CD4-positive, alpha-beta T cell (primary cell): ENCODE measurements around the gene ZNF586. TPM values are rescaled to one million over a fixed set of nuclear protein-coding genes. Genes with fewer than 3 reads are reported as not detected.

Source experiments
- ATAC-seq: fragments of 200-7000 bp; cut with Tn5 transposase; one replicate; pipeline ENCODE4 v1.10.0; 2022; ENCODE audit warnings: mild to moderate bottlenecking; ENCODE audit not compliant: poor library complexity
- CTCF ChIA-PET: fragments of 350-600 bp; sonication (Branson Sonifier 250); formaldehyde crosslinking; loops from one replicate; lab custom pipeline; 2021; ENCODE audit warnings: antibody characterized with exemption, inconsistent platforms; lab: Charles Lee
- POLR2A ChIA-PET: fragments of 350-600 bp; sonication (Branson Sonifier 250); formaldehyde crosslinking; loops from one replicate; lab custom pipeline; 2021; ENCODE audit warnings: antibody characterized with exemption, inconsistent platforms; lab: Charles Lee
- DNase-seq, 14 experiments: peaks; one replicate each; pipeline ENCODE4 v3.0.0-alpha.2; 2013 to 2020; ENCODE audit warnings: mixed read lengths in 2 of 14
- H3K27ac ChIP-seq, 2 donors: one replicate each; pipeline versions ENCODE4 v1.5.1 to v1.7.0; 2013; ENCODE audit warnings: low read length in 2 of 2, low read depth in 1 of 2, mild to moderate bottlenecking in 1 of 2
- H3K27me3 ChIP-seq, 2 experiments: 1 replicate in 1 of 2; 2 replicates in 1 of 2; pipeline versions ENCODE4 v1.6.1 to v1.7.0; 2013; ENCODE audit warnings: low read length in 2 of 2, control low read depth in 1 of 2, mild to moderate bottlenecking in 1 of 2, moderate library complexity in 1 of 2; ENCODE audit not compliant: insufficient read depth in 2 of 2, control insufficient read depth in 1 of 2
- H3K36me3 ChIP-seq: one replicate; pipeline ENCODE4 v1.6.1; 2013; ENCODE audit warnings: low read length, control low read depth; ENCODE audit not compliant: insufficient read depth
- H3K4me1 ChIP-seq: one replicate; pipeline ENCODE4 v1.6.1; 2013; ENCODE audit warnings: low read length, control low read depth; ENCODE audit not compliant: insufficient read depth
- H3K4me3 ChIP-seq: one replicate; pipeline ENCODE4 v1.5.1; 2013; ENCODE audit warnings: mild to moderate bottlenecking, low read length, moderate library complexity
- H3K9me3 ChIP-seq, 2 experiments: 1 replicate in 1 of 2; 2 replicates in 1 of 2; pipeline versions ENCODE4 v1.6.1 to v1.7.0; 2013; ENCODE audit warnings: low read length in 2 of 2, mild to moderate bottlenecking in 2 of 2, control low read depth in 1 of 2, moderate library complexity in 1 of 2; ENCODE audit not compliant: control insufficient read depth in 1 of 2, insufficient read depth in 1 of 2
- H3K27ac Mint-ChIP-seq: one replicate; pipeline ENCODE4 v1.8.0; 2020; ENCODE audit warnings: mixed read lengths
- H3K27me3 Mint-ChIP-seq: one replicate; pipeline ENCODE4 v1.8.0; 2021; ENCODE audit warnings: mixed read lengths
- H3K36me3 Mint-ChIP-seq: one replicate; pipeline ENCODE4 v1.8.0; 2021; ENCODE audit warnings: low read depth, mixed read lengths
- H3K4me1 Mint-ChIP-seq: one replicate; pipeline ENCODE4 v1.8.0; 2021; ENCODE audit warnings: low read depth, mixed read lengths
- H3K4me3 Mint-ChIP-seq: one replicate; pipeline ENCODE4 v1.8.0; 2020; ENCODE audit warnings: mild to moderate bottlenecking, mixed read lengths
- H3K9me3 Mint-ChIP-seq: one replicate; pipeline ENCODE4 v1.8.0; 2020; ENCODE audit warnings: mixed read lengths
- intact Hi-C, 2 experiments: fragments of 100-400 bp; cut with DNase I in 1 of 2; cut with micrococcal nuclease in 1 of 2; formaldehyde crosslinking; loops; one replicate each; pipeline versions ENCODE4 v1.15.1 to v1.9.0; 2023 to 2025; cut with DNase I, micrococcal nuclease
- total RNA-seq, 174 experiments: library from RNA in 2 of 174; stranded (reverse) in 2 of 174; gene quantifications; one replicate each; pipeline ENCODE4 v1.2.3 and lab custom pipeline; 2021 to 2026
- TF ChIP-seq, protein P1 (sequence below): fragments of 200-600 bp; IDR thresholded peaks from one replicate; pipeline ENCODE4 v1.8.0; 2022; ENCODE audit warnings: antibody characterized with exemption, mild to moderate bottlenecking

ZNF586 gene
- total RNA-seq, 2 experiments from 2014 or later: 51.1 to 53.4 TPM

DNA sequence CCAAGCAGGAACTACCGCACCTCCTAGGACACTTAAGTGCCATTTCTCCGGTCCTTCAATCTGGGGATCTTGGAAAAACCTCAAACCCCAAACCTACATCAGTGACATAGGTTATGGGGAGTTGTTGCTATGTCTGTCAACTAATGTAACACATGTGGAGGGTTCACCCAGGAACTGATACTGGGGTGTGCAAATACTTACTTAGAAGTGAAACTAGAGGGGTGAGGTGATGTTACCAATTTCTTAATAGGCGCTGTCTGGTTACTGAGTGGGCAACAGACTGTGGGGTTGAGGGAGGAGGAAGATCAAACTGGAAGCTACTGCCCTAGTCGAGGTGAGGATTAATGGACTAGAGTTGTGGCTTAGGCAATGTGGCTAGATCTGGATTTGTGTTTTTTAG is 1.9 kb downstream of the ZNF586 start:
- POLR2A ChIA-PET: no interaction called here

DNA sequence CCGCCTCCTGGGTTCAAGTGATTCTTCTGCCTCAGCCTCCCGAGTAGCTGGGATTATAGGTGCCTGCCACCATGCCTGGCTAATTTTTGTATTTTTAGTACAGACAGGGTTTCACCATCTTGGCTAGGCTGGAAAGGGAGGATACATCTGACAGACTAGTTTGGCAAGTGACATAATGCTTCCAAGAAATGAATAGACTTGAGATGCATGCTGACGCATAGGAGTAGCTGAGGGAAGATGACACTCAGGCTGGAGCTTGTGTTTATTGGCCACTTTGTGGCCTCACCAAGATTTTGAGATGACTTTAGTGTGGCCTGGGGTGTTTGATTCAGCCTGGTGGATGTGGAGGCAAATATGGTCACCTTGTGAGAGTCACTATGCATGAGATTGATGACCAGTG is 4.0 kb downstream of the ZNF586 start:
- Histone ChIP-seq H3K4me3 (no peak overlapping the region), H3K27me3 (no peaks in the 10 kb centered on the region), H3K9me3 (peaks cover 68 to 76% of the 10 kb centered on the region in 2 experiments), H3K27ac (no peak overlapping the region), H3K36me3 (peaks cover 59% of the 10 kb centered on the region), H3K4me1 (peaks cover 28% of the 10 kb centered on the region)
- ChIA-PET CTCF (no interaction called here), POLR2A (no interaction called here)
- Mint-ChIP-seq H3K27ac (no peak overlapping the region), H3K9me3 (peaks cover 29% of the 10 kb centered on the region), H3K27me3 (no peaks in the 10 kb centered on the region), H3K4me1 (peaks cover 44% of the 10 kb centered on the region), H3K36me3 (peaks cover 94% of the 10 kb centered on the region), H3K4me3 (peak overlapping the region; percentile 62)
- TF ChIP-seq, protein P1, sequence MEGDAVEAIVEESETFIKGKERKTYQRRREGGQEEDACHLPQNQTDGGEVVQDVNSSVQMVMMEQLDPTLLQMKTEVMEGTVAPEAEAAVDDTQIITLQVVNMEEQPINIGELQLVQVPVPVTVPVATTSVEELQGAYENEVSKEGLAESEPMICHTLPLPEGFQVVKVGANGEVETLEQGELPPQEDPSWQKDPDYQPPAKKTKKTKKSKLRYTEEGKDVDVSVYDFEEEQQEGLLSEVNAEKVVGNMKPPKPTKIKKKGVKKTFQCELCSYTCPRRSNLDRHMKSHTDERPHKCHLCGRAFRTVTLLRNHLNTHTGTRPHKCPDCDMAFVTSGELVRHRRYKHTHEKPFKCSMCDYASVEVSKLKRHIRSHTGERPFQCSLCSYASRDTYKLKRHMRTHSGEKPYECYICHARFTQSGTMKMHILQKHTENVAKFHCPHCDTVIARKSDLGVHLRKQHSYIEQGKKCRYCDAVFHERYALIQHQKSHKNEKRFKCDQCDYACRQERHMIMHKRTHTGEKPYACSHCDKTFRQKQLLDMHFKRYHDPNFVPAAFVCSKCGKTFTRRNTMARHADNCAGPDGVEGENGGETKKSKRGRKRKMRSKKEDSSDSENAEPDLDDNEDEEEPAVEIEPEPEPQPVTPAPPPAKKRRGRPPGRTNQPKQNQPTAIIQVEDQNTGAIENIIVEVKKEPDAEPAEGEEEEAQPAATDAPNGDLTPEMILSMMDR: no peak
- no peak for ATAC-seq
- DNase-seq: no peak
- intact Hi-C loops: loop anchor here in 1 of 2 experiments (5.0 kb wide), 2 partner anchors 86 to 156 kb away; no protein-coding TSS in a partner anchor

More for the DNA sequence above, 1.9 kb downstream of the ZNF586 start:
- Histone ChIP-seq H3K36me3 (peaks cover 39% of the 10 kb centered on the region), H3K27ac (no peak overlapping the region), H3K9me3 (peaks cover 47 to 65% of the 10 kb centered on the region in 2 experiments), H3K4me1 (peaks cover 28% of the 10 kb centered on the region), H3K27me3 (no peaks in the 10 kb centered on the region), H3K4me3 (no peak overlapping the region)
- Mint-ChIP-seq H3K36me3 (peaks cover 81% of the 10 kb centered on the region), H3K9me3 (peaks cover 21% of the 10 kb centered on the region), H3K27ac (no peak overlapping the region), H3K4me3 (peak overlapping the region; percentile 65), H3K27me3 (no peaks in the 10 kb centered on the region), H3K4me1 (peaks cover 39% of the 10 kb centered on the region)
- intact Hi-C loops: loop anchor here in 1 of 2 experiments (5.0 kb wide), 2 partner anchors 84 to 154 kb away; no protein-coding TSS in a partner anchor
- DNase-seq (no peak), ATAC-seq (no peak)
- CTCF ChIA-PET: no interaction called here
- TF ChIP-seq, protein P1: no peak

DNA sequence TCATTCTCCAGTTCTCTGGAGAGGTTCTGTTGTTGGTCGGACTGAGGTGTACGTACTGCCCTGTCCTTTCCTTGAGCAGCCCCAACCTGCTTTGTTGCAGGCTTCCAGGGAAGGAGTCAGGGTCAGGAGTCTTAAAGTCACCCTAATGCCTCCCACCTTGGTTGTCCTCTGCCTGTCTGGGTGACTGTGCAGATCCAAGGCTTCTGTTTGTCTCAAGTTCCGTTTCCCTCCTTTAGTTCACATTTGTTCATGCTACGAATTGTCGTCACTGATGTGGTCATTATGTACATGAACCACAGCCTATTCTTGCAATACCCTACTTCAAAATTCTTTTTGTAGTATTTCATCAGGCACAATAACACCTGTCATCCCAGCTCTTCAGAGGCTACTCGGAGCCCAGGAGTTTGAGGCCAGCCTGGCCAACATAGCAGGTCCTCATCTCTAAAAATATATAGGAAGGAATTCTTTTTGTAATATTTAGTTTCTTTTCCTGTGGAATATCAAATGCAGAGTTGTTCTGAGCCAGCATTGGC is 7.4 kb downstream of the ZNF586 start:
- DNase-seq: no peak
- H3K9me3 Mint-ChIP-seq: peaks cover 28% of the 10 kb centered on the region
- H3K4me1 ChIP-seq: peaks cover 3% of the 10 kb centered on the region
- no peak for ATAC-seq
- H3K4me3 Mint-ChIP-seq: no peak overlapping the region
- no peak overlapping the region for H3K27ac Mint-ChIP-seq
- ChIA-PET CTCF (no interaction called here), POLR2A (no interaction called here)
- H3K27me3 ChIP-seq: no peaks in the 10 kb centered on the region
- H3K27me3 Mint-ChIP-seq: no peaks in the 10 kb centered on the region
- no peak overlapping the region for H3K27ac ChIP-seq
- intact Hi-C loops: no loop called here
- H3K36me3 Mint-ChIP-seq: peaks cover 98% of the 10 kb centered on the region
- H3K4me3 ChIP-seq: no peak overlapping the region
- peaks cover 81% of the 10 kb centered on the region for H3K36me3 ChIP-seq
- H3K9me3 ChIP-seq: peaks cover 57 to 96% of the 10 kb centered on the region in 2 experiments
- TF ChIP-seq, protein P1: no peak
- peaks cover 26% of the 10 kb centered on the region for H3K4me1 Mint-ChIP-seq
